ENCODE measurements around the gene OSBPL5.

- TF ChIP-seq CTCF (conservative IDR thresholded peaks at IDR 0.05; ENCODE audit: low read depth, low read length) (no peak), EZH2 (IDR thresholded peaks at IDR 0.05; ENCODE audit: borderline replicate concordance, low read depth, low read length, poor library complexity, severe bottlenecking) (no peak)
Observed at GRCh38 chr11:3109434-3109833, 55.7 kb downstream of the OSBPL5 start.
